Embryonic facial prominence (tissue), 1 donor: ENCODE data around the gene RAPSN.

Experiments used
- DNase-seq: peaks from one replicate; pipeline ENCODE4 v3.0.0-alpha.2; 2016; ENCODE audit errors: extremely low spot score

RAPSN gene

GRCh38 chr11:47408598-47409439, 40.1 kb downstream of the RAPSN start:
- DNase-seq: no peak

- peak; percentile 85 for DNase-seq
Observed at GRCh38 chr11:47407746-47408590, 41.0 kb downstream of the RAPSN start, which contains the start of gene SLC39A13. SLC39A13 (plus strand) TSS chr11:47408590; CDS start chr11:47410095, 1,505 bp downstream.

DNA sequence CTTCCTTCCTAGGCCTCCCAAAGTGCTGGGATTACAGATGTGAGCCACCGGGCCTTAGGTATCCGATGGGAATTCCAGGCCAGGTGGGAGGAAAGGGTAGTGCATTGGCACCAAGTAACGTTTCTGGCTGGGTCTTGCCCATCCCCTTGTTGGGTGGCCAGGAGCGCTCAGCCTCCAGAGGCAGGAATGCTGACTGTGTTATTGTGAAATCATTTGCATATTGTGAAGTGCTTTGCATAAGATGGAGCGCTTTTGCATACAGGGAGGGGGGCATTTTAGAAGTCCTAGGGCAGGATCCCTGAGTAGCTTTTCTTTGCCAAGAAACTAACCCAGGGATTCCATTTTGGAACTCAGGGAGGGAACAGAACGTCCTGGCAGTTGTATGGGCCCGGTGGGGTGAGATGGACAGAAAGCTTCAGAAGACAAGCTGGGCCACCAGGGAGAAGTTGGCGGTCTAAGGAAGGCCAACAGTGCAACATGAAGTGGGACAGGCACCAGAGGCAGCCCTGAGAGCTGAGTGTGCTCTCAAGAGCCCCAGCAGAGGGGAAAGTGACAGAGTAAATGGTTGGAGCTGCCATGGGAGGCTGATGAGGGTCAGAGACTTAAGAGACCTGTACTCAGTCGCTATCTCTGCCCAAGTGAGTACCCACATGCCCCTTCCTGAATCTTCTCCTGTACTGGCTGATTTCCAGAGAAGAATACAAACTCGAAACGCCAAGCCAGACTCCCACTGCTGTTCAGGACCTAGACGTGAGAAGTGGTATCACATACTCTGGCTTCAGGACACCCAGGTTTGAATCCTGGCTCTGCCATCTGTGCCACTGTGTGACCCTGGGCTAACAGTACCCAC, 41.8 kb downstream of the RAPSN start:
- DNase-seq: no peak

DNA sequence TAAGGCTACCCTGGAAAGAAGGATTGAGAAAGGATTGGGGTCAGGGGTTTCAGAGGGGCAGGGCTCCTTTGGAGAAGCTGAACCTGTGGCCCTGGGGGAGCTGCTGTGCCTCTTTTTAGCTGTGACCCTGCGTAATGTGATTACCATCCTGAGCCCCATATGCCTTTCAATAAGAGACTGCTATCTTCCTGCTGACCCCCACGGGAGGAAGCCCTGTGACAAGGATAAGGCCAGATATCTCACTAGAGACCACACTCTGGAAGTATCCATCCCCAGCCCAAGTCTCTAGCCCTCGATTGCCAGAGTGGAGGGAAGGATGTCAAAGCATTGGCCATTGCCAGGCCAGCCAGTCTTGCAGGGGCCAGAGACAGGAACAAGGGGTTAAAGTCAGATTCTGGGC, 45.4 kb downstream of the RAPSN start:
- DNase-seq: no peak

GRCh38 chr11:47403135-47403534, 45.8 kb downstream of the RAPSN start:
- DNase-seq: no peak

GRCh38 chr11:47400768-47401279, 48.1 kb downstream of the RAPSN start:
- DNase-seq: no peak

DNA sequence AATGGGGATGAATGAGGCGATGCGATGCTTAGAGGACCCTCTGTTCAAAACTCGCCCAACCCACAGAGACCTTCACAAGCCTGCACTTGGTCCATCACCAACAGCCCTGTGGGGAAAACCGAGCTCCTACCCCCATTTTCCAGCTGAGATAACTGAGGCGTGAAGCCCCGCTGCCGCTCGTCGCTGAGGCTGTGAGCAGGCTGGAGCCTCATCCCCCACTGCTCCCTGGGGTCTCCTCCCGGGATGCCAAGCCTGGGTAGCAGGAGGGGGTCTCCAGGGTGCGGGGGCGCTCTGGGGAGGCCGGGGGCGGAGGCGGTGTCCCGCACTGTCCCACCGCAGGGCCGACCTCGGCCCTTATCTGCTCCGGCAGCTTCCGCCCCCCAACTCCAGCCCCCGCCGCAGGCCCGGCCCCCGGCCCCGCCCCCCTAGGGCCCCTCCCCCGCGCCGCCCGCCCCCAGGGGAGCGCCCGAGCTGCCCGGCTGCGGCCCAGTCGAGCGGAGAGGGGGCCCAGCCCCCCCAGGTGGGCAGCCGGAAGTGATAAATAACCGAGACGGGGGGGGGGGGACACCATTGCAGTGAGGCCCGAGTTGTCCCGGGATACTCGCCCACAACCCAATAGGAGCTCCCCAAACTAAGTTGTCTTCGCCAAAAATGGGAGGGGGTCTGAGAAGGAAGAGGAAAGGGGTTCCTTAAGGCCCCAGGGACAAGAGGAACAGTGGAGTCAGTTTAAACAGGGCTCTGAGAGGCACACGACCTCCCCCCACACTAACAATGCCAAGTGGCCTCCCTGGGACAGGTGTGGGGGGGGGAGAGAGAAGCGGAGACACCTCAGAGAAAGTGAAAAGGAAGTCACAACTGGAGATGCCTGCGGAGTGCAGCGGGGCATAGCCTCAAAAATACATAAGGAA, 48.8 kb downstream of the RAPSN start:
- DNase-seq: no peak

DNA sequence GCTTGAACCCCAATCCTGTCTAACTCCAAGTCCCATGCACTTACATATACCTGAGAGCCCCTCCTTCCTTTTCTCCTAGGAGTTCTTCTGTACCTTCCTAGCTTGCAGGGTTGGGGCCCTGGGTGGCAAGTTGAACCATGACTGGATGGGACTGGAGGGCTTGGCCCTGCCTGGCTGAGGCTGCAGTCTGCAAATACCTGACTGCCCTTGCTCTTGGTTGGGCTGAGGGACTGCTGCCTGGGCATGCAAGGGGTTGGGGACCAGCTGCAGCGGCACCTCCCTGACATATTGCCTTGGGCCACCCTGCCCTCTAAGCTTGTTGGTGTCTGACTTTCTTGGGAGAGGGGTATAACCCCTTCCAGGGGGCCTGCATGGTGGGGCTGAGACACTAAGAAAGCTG, 50.4 kb downstream of the RAPSN start:
- DNase-seq: no peak

DNA sequence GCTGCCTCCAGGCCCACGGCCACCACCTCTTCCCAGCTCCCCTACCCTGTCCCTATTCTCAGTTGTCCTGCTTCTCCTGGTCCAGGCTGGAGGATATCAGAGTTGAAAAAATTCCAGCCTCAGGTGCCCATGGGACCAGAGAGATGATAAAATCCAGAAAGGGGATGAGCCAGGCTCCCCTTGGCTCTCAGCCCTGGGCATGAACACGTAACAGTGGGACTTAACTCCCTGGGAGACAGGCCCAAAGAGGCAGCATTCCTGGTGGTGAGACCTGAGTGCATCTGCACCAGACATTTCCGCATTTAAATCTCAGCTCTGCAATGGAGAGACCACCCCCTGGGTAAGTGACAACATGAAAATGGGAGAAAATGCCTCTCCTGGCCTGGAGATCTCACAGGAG, 50.9 kb downstream of the RAPSN start:
- DNase-seq: no peak

DNA sequence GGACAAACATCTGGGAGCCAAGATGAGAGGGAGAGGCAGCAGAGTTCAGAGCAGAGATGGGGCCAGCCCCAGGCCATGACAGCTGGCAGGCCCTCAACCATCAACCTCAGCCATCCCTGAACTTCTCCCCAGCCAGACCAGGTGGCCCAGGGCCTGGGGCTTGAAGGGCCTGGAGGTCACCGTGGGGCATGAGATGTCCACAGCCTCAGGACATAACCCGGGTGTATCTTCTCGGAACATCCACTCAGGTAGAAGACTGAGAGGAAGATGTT, 53.0 kb downstream of the RAPSN start:
- no peak for DNase-seq

GRCh38 chr11:47395223-47396048, 53.5 kb downstream of the RAPSN start:
- DNase-seq: no peak

DNA sequence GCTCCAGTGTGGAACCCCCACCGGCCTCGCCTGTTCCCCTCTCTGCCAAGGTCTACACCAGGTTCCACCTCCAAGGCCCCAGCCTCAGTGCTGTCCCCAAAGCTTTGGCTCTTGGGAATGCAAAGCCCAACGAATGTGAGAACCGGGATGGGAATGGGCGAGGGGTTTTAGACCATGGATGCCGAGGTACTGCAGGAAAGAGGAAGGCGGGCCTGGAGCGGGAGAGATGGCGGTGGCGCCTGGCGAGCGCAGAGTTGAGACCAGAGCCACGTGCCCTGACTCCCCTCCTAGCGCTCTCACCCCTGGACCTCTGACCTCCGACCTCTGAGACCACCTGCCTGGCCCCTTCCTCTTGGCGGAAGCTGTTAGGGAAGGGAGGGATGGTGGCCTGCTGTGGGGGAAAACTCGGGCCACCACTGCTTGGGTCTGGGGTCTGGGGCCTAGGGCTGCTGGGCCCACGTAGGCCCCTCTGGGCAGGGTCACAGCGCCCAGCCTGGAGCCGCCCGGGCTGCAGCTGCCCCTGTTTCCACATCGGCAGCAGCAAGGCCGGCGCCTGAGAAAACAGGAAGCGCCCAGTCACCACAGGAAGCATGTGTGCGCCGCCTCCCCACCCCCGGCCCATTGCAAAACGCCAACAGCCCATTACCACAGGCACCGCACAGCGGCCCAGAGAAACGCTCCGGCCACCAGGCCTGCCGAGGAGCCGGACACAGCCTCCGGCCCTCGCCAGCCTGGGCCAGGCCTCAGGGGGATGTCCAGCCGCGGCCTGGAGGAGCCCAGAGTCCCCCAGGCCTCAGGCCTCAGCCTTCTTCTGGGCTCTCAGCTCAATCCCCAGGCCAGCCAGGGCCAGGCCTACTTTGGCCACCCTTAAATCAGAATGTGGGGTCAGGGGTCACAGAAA, 54.4 kb downstream of the RAPSN start:
- DNase-seq: no peak

DNA sequence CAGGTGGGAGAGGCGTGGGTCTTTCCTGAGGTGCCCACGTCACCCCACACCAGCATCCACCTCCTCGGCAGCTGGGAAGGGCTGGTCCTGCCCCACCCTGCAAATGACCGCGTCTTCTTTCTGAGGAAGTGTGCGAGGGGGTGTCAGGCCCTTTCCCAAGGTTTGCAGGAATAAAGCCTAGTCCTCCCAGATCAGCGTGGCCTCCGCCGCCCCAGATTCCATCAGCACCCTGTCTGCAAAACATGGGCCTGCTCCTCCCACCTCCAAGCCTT, 55.0 kb downstream of the RAPSN start:
- no peak for DNase-seq

DNA sequence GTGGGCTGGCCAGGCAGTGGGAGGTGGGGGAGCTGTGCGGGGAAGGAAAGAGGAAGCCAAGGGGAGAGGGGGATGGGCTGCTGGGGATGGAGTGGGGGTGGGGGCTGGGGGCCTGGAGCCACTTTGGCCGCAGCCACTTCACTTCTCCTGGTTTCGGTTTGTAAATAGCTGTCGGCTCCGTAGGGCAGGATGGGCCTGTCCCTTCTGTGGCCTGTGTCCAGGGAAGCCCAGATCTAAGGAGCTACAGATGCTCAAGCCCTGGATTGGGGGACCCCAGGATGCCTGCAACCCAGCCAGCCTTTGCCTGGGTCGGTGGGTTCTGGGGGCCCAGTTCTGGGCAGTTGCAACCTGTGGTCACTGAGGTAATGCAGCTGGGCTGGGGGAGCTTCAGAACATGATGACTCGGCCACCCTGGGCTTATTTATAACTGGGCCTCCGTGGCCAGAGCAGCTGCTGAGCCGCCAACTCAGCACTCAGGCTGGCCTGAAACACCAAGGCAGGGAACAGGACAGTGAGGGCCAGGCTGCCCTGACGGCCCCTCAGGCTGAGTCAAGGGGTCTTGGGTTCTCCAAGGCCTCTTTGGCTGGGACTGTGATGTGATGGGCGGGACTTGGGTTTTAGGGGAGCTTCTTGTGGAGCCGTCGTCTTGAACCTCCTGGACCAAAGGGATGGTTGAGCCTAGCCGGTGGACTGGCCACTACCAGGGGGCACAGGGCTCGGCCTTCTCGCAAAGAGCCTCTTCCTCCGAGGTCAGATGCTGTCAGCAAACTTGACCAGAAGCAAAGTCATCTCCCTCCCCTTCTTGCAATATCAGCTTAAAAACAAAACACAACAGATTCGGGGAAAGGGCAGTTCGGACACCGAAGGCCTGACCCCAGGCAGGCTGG, 55.5 kb downstream of the RAPSN start:
- no peak for DNase-seq

DNA sequence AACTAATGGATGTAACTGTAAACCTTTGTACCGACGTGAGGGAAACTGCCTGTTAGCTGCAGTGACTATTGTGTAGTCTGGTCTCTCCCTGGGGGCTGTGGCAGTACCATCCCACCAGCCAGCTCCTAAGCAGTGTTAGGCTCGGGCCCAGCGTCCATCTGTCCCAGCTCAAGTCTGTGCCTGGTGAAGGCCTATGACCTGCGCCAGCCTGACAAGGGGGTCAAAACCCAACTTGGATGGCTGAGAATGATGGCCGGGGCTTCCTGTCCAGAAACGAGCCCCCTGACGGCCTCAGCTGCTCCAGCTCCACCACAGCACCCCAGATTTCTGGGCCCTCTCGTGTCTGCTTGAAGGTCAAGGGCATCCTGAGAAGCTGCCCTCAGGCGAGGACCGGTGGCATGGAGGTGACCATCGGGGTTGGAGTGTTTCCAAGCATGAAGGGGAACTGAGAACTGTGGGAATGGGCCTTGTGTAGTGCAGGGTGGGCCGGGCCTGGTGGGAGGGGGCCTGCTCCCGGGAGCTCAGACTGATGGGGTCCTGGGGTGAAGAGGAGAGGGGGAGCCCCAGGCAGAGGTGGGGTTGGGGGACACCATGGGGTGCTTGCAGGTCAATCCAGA, 56.3 kb downstream of the RAPSN start:
- no peak for DNase-seq

DNA sequence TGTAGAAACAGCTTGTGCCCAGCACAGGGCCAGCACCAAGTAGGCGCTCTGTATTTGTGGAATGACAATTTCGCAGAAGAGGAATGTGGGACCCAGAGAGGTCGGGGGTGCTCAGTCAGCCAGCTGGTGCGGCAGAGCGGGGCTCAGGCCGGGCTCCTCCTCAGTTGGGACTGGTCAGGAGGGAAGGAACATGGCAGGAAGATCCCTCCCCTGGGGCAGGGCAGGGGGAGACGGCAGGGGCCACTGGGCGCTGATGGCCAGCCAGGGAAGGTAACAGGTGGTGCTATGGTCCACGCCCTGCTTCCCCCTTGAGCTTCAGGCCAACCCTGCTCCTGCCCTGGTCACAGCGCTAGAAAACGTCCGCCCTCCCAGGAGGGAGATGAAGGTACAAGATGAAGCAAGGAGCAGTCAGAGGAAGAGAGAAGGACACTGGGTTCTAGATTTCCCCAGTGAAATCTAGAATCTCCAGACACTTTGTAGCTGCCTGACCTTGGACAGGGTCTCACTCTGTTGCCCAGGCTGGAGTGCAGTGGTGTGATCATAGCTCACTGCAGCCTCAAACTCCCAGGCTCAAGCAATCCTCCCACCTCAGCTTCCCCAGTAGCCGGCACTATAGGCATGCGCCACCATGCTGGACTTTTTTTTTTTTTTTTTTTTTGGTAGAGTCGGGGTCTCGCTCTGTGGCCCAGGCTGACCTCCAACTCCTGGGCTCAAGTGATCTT, 57.1 kb downstream of the RAPSN start:
- no peak for DNase-seq

DNA sequence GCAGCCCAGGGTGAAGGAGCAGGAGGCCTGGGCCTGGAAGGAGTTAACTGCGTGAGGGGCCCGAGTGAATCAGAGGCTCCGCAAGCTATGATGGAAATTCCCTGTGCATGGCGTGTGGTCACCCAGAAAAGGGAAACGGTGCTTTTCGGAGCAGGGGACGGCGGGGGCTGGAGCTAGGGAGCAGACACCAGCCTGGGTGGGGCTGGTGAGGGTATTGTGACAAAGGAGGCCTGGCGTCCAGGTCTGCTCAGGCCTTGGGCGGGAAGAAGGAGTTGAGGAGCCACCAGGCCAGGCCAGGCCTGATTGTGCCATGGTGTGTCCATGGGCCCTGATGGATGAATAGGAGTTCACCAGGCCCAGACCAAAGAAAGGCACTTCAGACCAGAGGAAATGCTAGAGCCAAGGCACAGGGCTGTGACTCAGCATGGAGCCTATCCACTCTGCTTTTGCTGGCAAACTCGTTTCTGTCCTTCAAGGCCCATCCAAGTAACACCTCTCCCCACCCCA, 57.8 kb downstream of the RAPSN start:
- DNase-seq: no peak
